ENCODE measurements around the gene SLC6A6. TPM values are rescaled to one million over a fixed set of nuclear protein-coding genes. Genes with fewer than 3 reads are reported as not detected.

Gene SLC6A6
- polyA plus RNA-seq, 1 donor (not counting 4 experiments of a cell fraction or from before 2014, with no cell fraction given): 8.3 TPM

DNA sequence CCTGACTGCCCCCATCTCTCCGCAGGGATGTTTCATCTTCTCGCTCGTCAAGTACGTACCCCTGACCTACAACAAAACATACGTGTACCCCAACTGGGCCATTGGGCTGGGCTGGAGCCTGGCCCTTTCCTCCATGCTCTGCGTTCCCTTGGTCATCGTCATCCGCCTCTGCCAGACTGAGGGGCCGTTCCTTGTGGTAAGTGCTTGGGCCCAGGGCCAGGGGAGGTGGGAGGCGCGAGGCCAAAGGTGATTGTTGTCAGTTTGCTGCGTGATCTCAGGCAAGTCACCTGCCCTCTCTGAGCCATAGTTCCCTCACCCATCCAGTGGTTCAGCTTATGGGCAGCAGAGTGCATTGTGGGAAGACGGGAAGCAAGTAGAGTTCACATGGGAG is 79.2 kb downstream of the SLC6A6 start:
- Histone ChIP-seq H2AFZ (ENCODE audit: control insufficient read depth, low read length) (no peak overlapping the region), H3K27me3 (ENCODE audit: control insufficient read depth, extremely low read depth, insufficient read depth, low read length) (no peaks in the 10 kb centered on the region), H3K9me1 (ENCODE audit: control insufficient read depth, extremely low read depth, insufficient read depth, low read length) (peaks cover 2% of the 10 kb centered on the region), H4K20me1 (ENCODE audit: control insufficient read depth, extremely low read depth, insufficient read depth, low read length) (no peaks in the 10 kb centered on the region), H3K27ac (ENCODE audit: control insufficient read depth, insufficient read depth, low read length) (no peak overlapping the region), H3K4me1 (ENCODE audit: control insufficient read depth, extremely low read depth, insufficient read depth, low read length) (peaks cover 18% of the 10 kb centered on the region), H3K79me2 (ENCODE audit: control insufficient read depth, insufficient read depth, low read length) (no peaks in the 10 kb centered on the region), H3K4me2 (ENCODE audit: control insufficient read depth, extremely low read depth, insufficient read depth, low read depth, low read length) (no peak overlapping the region), H3K9ac (ENCODE audit: control insufficient read depth, extremely low read depth, insufficient read depth, low read length) (no peak overlapping the region), H3K36me3 (ENCODE audit: control insufficient read depth in 2 of 2, extremely low read depth in 1 of 2, insufficient read depth in 2 of 2, low read length in 2 of 2) (peaks cover 0 to 8% of the 10 kb centered on the region in 2 experiments), H3K9me3 (ENCODE audit: control insufficient read depth, low read depth, low read length) (no peaks in the 10 kb centered on the region), H3K4me3 (ENCODE audit: control insufficient read depth in 2 of 3, extremely low read depth in 1 of 3, insufficient read depth in 2 of 3, low read depth in 1 of 3, low read length in 3 of 3) (no peak overlapping the region)
- peak; percentile 5 for FAIRE-seq
- TF ChIP-seq EZH2 (IDR thresholded peaks at IDR 0.05; ENCODE audit: low read length): no peak
- TF ChIP-seq, protein P1, sequence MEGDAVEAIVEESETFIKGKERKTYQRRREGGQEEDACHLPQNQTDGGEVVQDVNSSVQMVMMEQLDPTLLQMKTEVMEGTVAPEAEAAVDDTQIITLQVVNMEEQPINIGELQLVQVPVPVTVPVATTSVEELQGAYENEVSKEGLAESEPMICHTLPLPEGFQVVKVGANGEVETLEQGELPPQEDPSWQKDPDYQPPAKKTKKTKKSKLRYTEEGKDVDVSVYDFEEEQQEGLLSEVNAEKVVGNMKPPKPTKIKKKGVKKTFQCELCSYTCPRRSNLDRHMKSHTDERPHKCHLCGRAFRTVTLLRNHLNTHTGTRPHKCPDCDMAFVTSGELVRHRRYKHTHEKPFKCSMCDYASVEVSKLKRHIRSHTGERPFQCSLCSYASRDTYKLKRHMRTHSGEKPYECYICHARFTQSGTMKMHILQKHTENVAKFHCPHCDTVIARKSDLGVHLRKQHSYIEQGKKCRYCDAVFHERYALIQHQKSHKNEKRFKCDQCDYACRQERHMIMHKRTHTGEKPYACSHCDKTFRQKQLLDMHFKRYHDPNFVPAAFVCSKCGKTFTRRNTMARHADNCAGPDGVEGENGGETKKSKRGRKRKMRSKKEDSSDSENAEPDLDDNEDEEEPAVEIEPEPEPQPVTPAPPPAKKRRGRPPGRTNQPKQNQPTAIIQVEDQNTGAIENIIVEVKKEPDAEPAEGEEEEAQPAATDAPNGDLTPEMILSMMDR (optimal IDR thresholded peaks at IDR 0.05 in 1 of 3, IDR thresholded peaks at IDR 0.05 in 1 of 3, conservative IDR thresholded peaks at IDR 0.05 in 1 of 3; ENCODE audit: extremely low read depth in 1 of 3, insufficient read depth in 2 of 3, low read length in 3 of 3): no peak
- no peak for DNase-seq (ENCODE audit: low read depth, low spot score)
- dilution Hi-C loops (cut with MboI; ENCODE audit: extremely low pct_ligation_motif_present, low sequenced_read_pairs): no loop called here

DNA sequence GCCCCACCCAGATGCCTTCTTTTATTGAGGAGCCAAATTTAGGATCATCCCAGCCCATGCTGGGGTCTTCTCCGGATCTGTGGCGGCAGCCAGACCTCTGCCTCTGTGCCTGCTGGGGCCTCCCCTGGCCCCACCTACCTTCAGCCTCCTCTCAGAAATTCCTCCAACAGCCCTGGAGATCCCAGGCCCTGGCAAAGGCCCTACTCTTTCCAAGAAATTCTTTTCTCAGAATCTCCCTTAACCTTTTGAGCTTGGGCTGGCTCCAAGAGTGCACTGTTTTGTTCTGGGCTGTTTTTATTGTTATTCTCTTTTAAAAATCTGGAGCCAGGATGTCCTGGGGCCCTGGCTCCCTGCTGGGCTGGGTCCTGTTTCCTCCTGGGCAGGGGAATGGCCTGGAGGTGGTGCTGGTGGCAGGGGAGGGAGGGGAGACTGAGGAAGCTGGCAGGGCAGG is 79.9 kb downstream of the SLC6A6 start:
- Histone ChIP-seq H3K4me2 (ENCODE audit: control insufficient read depth, extremely low read depth, insufficient read depth, low read depth, low read length) (no peak overlapping the region), H3K36me3 (ENCODE audit: control insufficient read depth in 2 of 2, extremely low read depth in 1 of 2, insufficient read depth in 2 of 2, low read length in 2 of 2) (peaks cover 0 to 4% of the 10 kb centered on the region in 2 experiments), H3K9me3 (ENCODE audit: control insufficient read depth, low read depth, low read length) (no peaks in the 10 kb centered on the region), H3K9ac (ENCODE audit: control insufficient read depth, extremely low read depth, insufficient read depth, low read length) (no peak overlapping the region), H3K9me1 (ENCODE audit: control insufficient read depth, extremely low read depth, insufficient read depth, low read length) (peaks cover 2% of the 10 kb centered on the region), H4K20me1 (ENCODE audit: control insufficient read depth, extremely low read depth, insufficient read depth, low read length) (no peaks in the 10 kb centered on the region), H3K4me3 (ENCODE audit: control insufficient read depth in 2 of 3, extremely low read depth in 1 of 3, insufficient read depth in 2 of 3, low read depth in 1 of 3, low read length in 3 of 3) (no peak overlapping the region), H2AFZ (ENCODE audit: control insufficient read depth, low read length) (no peak overlapping the region), H3K27me3 (ENCODE audit: control insufficient read depth, extremely low read depth, insufficient read depth, low read length) (no peaks in the 10 kb centered on the region), H3K79me2 (ENCODE audit: control insufficient read depth, insufficient read depth, low read length) (no peaks in the 10 kb centered on the region), H3K27ac (ENCODE audit: control insufficient read depth, insufficient read depth, low read length) (no peak overlapping the region), H3K4me1 (ENCODE audit: control insufficient read depth, extremely low read depth, insufficient read depth, low read length) (peaks cover 18% of the 10 kb centered on the region)
- FAIRE-seq: no peak
- no peak for TF ChIP-seq EZH2 (IDR thresholded peaks at IDR 0.05; ENCODE audit: low read length)
- TF ChIP-seq, protein P1 (optimal IDR thresholded peaks at IDR 0.05 in 1 of 3, IDR thresholded peaks at IDR 0.05 in 1 of 3, conservative IDR thresholded peaks at IDR 0.05 in 1 of 3; ENCODE audit: extremely low read depth in 1 of 3, insufficient read depth in 2 of 3, low read length in 3 of 3): no peak
- DNase-seq (ENCODE audit: low read depth, low spot score): no peak
- dilution Hi-C loops (cut with MboI; ENCODE audit: extremely low pct_ligation_motif_present, low sequenced_read_pairs): no loop called here
